ENCODE results near the gene SATB2.

Gene SATB2

DNA sequence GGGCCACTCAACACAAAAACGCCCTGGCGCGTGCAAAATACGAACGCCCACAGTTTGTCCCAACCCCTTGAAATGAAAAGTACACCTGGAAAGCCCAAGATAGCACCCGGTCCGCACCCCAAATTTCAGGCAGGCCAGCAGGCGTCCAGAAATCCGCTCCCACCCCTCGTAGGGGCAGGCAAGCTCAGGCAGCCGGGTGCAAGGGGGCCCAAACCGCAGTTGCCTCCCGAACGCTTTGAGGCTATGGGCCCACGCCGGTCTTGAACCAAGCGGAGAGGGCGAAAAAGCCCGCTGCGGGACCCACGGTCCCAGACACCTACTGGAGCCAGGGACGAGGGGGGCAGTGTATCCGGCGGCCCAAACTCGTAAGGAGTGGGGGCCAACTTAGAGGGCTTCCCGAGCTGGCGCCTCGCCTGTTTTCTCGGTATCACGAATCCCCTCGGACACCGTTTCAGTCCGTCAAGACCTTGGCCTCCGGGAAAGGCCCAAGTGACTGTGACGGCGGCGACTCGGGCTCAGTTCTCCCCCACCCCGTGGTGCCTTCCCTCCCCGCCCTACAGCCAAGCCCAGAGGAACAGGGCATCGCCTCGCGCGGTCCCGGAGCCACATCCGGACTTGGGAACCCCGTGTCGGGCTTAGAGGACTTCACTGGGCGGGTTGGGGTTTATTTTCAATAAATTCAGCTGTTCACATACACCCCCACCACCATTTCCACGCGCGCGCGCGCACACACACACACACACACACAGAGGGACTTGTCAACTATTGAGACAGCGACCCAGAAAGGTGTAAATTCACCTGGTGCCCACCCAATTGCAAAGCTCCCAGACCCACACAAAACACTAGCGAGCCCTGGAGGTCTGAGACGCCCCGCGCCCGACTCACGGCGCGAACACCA is 6.2 kb upstream of the SATB2 start:
- no peaks in the 10 kb centered on the region; the same call in none of the 2 replicates for H3F3A ChIP-seq (ENCODE audit: control insufficient read depth, insufficient read depth)
- H3K79me2 ChIP-seq (ENCODE audit: control insufficient read depth, low read length), result no peaks in the 10 kb centered on the region
- peaks cover 6% of the 10 kb centered on the region; the same call in 1 of the 2 replicates for H3K4me1 ChIP-seq (ENCODE audit: control insufficient read depth, low read length)
- no peaks in the 10 kb centered on the region for H4K20me1 ChIP-seq (ENCODE audit: control insufficient read depth, insufficient read depth, low read depth, low read length)
- H3K9me3 ChIP-seq (ENCODE audit: control insufficient read depth, insufficient read depth, low read length), result no peaks in the 10 kb centered on the region
- H3K4me2 ChIP-seq (ENCODE audit: low read length), result no peak overlapping the region
- H3K27me3 ChIP-seq (ENCODE audit: control insufficient read depth, low read length), result peaks cover 46% of the 10 kb centered on the region
- no peaks in the 10 kb centered on the region for H3K9me2 ChIP-seq (replicated peaks; ENCODE audit: control insufficient read depth, low read length)
- no peaks in the 10 kb centered on the region for H3K36me3 ChIP-seq (ENCODE audit: control insufficient read depth, low read length)
- TF ChIP-seq, protein P1, sequence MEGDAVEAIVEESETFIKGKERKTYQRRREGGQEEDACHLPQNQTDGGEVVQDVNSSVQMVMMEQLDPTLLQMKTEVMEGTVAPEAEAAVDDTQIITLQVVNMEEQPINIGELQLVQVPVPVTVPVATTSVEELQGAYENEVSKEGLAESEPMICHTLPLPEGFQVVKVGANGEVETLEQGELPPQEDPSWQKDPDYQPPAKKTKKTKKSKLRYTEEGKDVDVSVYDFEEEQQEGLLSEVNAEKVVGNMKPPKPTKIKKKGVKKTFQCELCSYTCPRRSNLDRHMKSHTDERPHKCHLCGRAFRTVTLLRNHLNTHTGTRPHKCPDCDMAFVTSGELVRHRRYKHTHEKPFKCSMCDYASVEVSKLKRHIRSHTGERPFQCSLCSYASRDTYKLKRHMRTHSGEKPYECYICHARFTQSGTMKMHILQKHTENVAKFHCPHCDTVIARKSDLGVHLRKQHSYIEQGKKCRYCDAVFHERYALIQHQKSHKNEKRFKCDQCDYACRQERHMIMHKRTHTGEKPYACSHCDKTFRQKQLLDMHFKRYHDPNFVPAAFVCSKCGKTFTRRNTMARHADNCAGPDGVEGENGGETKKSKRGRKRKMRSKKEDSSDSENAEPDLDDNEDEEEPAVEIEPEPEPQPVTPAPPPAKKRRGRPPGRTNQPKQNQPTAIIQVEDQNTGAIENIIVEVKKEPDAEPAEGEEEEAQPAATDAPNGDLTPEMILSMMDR (IDR thresholded peaks at IDR 0.05; ENCODE audit: low read depth, low read length, poor library complexity, severe bottlenecking), result no peak
- TF ChIP-seq EZH2phosphoT487 (IDR thresholded peaks at IDR 0.05; ENCODE audit: borderline replicate concordance, low read length), result no peak
- no peak overlapping the region for H3K27ac ChIP-seq (ENCODE audit: low read depth, low read length)
- H3K4me3 ChIP-seq (ENCODE audit: low read length), result no peak overlapping the region

DNA sequence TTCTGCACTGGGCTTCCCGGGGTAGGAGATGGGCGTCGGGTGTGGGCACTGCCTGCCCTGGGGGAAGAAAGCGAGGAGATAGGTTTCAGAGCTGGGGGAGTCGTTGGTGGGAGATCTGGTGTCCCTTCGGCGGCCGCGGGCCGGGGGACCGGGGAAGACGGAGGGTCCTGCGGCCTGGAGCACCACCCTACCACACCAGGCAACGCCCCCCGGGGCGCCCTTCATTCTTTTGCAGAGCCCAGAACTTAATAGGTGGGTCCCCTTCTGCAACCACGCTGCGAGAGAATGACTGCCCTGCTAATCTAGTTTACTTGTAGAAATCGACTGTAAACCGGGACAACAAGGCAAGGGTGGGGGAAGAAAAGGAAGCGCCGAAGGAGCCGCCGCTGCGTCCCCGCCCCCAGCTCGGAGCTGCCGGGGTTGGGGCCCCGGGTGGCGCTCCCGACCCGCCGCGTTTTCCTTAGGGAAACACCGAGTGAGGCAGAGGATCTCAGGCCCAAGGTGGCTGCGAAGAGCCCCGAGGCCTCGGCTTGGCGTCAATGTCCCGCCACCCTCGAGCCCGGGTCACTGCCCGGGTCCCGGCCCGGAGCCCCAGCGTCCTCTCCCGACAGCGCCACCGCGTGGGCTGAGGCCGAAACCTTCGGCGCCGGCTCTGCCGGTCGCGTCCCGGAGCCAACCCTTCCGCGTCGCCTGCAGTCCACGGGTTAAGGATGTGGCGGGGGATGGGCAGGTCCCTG is 5.4 kb upstream of the SATB2 start:
- peaks cover 53% of the 10 kb centered on the region for H3K27me3 ChIP-seq (ENCODE audit: control insufficient read depth, low read length)
- H3K9me3 ChIP-seq (ENCODE audit: control insufficient read depth, insufficient read depth, low read length), result no peaks in the 10 kb centered on the region
- no peaks in the 10 kb centered on the region for H3K9me2 ChIP-seq (replicated peaks; ENCODE audit: control insufficient read depth, low read length)
- H3F3A ChIP-seq (ENCODE audit: control insufficient read depth, insufficient read depth), result no peaks in the 10 kb centered on the region; the same call in none of the 2 replicates
- no peak overlapping the region for H3K4me2 ChIP-seq (ENCODE audit: low read length)
- H3K4me1 ChIP-seq (ENCODE audit: control insufficient read depth, low read length), result peaks cover 6% of the 10 kb centered on the region; the same call in 1 of the 2 replicates
- no peak for TF ChIP-seq EZH2phosphoT487 (IDR thresholded peaks at IDR 0.05; ENCODE audit: borderline replicate concordance, low read length)
- TF ChIP-seq, protein P1 (IDR thresholded peaks at IDR 0.05; ENCODE audit: low read depth, low read length, poor library complexity, severe bottlenecking), result peak; percentile 38
- H3K27ac ChIP-seq (ENCODE audit: low read depth, low read length), result no peak overlapping the region
- no peak overlapping the region for H3K4me3 ChIP-seq (ENCODE audit: low read length)
- H4K20me1 ChIP-seq (ENCODE audit: control insufficient read depth, insufficient read depth, low read depth, low read length), result no peaks in the 10 kb centered on the region
- H3K36me3 ChIP-seq (ENCODE audit: control insufficient read depth, low read length), result no peaks in the 10 kb centered on the region
- no peaks in the 10 kb centered on the region for H3K79me2 ChIP-seq (ENCODE audit: control insufficient read depth, low read length)

DNA sequence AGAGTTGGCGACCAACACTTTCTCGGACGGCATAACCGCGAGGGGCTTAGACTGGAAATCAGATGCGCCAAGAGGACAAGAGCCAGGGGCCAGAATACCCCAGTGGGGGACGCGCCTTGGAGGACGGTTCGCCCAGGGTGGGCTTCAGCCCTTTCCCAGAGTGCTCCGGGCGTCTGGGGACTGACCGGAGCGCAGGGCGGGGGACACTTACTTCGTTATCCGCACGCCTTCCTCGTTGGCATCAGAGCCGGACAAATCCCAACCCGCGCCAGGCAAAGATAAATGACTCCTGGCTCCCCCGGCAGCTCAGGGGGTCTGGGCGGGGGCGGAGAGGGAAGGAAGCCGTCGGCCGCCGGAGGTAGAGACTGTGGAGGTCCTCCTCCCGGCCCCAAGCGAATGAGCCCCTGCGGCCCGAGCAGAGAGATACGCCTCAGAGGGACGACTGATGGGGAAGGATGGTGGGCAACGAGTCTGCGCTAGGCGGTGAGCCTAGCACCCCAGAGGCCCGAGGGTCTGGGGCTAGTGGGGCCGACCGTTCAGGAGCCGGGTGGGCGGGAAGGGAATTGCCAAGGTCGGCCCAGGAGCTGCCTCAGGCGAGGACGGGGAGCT is 4.7 kb upstream of the SATB2 start:
- no peaks in the 10 kb centered on the region for H4K20me1 ChIP-seq (ENCODE audit: control insufficient read depth, insufficient read depth, low read depth, low read length)
- no peak overlapping the region for H3K4me2 ChIP-seq (ENCODE audit: low read length)

More for the DNA sequence above, 4.7 kb upstream of the SATB2 start:
- TF ChIP-seq EZH2phosphoT487 (IDR thresholded peaks at IDR 0.05; ENCODE audit: borderline replicate concordance, low read length), result no peak
- TF ChIP-seq, protein P1 (IDR thresholded peaks at IDR 0.05; ENCODE audit: low read depth, low read length, poor library complexity, severe bottlenecking), result no peak
- Histone ChIP-seq H3K27me3 (ENCODE audit: control insufficient read depth, low read length) (peaks cover 58% of the 10 kb centered on the region), H3K9me2 (replicated peaks; ENCODE audit: control insufficient read depth, low read length) (no peaks in the 10 kb centered on the region), H3K79me2 (ENCODE audit: control insufficient read depth, low read length) (no peaks in the 10 kb centered on the region), H3K4me1 (ENCODE audit: control insufficient read depth, low read length) (peaks cover 6% of the 10 kb centered on the region; the same call in 1 of the 2 replicates), H3K4me3 (ENCODE audit: low read length) (no peak overlapping the region), H3F3A (ENCODE audit: control insufficient read depth, insufficient read depth) (no peaks in the 10 kb centered on the region; the same call in none of the 2 replicates), H3K27ac (ENCODE audit: low read depth, low read length) (no peak overlapping the region), H3K9me3 (ENCODE audit: control insufficient read depth, insufficient read depth, low read length) (no peaks in the 10 kb centered on the region), H3K36me3 (ENCODE audit: control insufficient read depth, low read length) (no peaks in the 10 kb centered on the region)
